DOHH2 (cell line): ENCODE results near the gene LIPG.

Experiments used
- CTCF ChIP-seq: fragments of 200-600 bp; sonication (generic); IDR thresholded peaks from one replicate; pipeline ENCODE4 v1.5.1; 2014; ENCODE audit warnings: antibody characterized with exemption, mild to moderate bottlenecking, low read depth, low read length; ENCODE audit not compliant: poor library complexity, severe bottlenecking
- EZH2phosphoT487 ChIP-seq: fragments of 200-600 bp; sonication (generic); IDR thresholded peaks from 2 replicates; pipeline ENCODE4 v1.6.1; 2017; ENCODE audit warnings: borderline replicate concordance, mild to moderate bottlenecking, antibody characterized with exemption, low read length, moderate library complexity, mixed read lengths

DNA sequence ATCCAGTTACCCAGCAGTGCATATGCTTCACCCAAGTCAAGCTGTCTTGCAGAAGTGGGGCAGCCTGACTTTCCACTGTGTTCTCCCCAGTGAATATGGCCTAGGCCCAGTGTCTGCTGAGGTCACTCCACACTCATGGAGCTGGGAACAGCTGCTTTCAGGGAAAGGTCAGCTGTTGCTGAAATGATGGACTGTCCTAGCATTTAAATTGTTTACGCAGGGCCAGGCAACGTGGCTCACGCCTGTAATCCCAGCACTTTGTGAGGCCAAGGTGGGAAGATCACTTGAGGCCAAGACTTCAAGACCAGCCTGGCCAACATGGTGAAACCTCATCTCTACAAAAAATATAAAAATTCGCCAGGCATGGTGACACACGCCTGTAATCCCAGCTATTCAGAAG lies 86.5 kb downstream of the LIPG start:
- no peak for TF ChIP-seq CTCF
- no peak for TF ChIP-seq EZH2phosphoT487
